HT1080 (cell line): ENCODE results near the gene SPACA4. TPM values are rescaled to one million over a fixed set of nuclear protein-coding genes. Genes with fewer than 3 reads are reported as not detected.
"Not testable (repeated sequence)": the region's sequence is repeated elsewhere in the genome, so short reads cannot be mapped to it uniquely, and the experiment has no call there.

Experiments used
- DNase-seq: peaks from one replicate; pipeline ENCODE4 v3.0.0-alpha.2; 2015; ENCODE audit warnings: low read depth
- total RNA-seq: library from RNA; depleted of rRNA; stranded (reverse); fragments of >200 nt; shearing (Covaris generic); gene quantifications from 2 replicates; pipeline ENCODE4 v1.2.3, GENCODE V29; 2014

The SPACA4 gene
- total RNA-seq, 1 experiment from 2014 or later: not detected

GRCh38 chr19:48618278-48618915, 11.9 kb downstream of the SPACA4 start:
- DNase-seq: no peak

- DNase-seq: peak; percentile 99
These were observed 12.6 kb downstream of the SPACA4 start, which contains the start of the genes RPL18 and SPHK2 for GRCh38 chr19:48618916-48619691. RPL18 (minus strand) TSS chr19:48619178; CDS start chr19:48619143, 35 bp downstream. SPHK2 (plus strand) TSS chr19:48619506; CDS start chr19:48620515, 1,009 bp downstream.

GRCh38 chr19:48619692-48620585, 13.4 kb downstream of the SPACA4 start:
- no peak for DNase-seq

GRCh38 chr19:48623556-48624066, 17.1 kb downstream of the SPACA4 start:
- no peak for DNase-seq

GRCh38 chr19:48624067-48624594, 17.6 kb downstream of the SPACA4 start:
- DNase-seq: peak; percentile 94

- no peak for DNase-seq
These were observed 18.5 kb downstream of the SPACA4 start for GRCh38 chr19:48624791-48625723.

GRCh38 chr19:48625891-48626327, 19.4 kb downstream of the SPACA4 start:
- no peak for DNase-seq

GRCh38 chr19:48627201-48627864, 20.8 kb downstream of the SPACA4 start:
- DNase-seq: peak; percentile 45

- no peak for DNase-seq
These were observed 21.3 kb downstream of the SPACA4 start for GRCh38 chr19:48627865-48628314.

GRCh38 chr19:48628486-48629296, 22.1 kb downstream of the SPACA4 start:
- no peak for DNase-seq

- DNase-seq: no peak
These were observed 22.7 kb downstream of the SPACA4 start for GRCh38 chr19:48629297-48629598.

- no peak for DNase-seq
These were observed 23.2 kb downstream of the SPACA4 start for GRCh38 chr19:48629599-48630295.

- DNase-seq: no peak
These were observed 23.9 kb downstream of the SPACA4 start for GRCh38 chr19:48630296-48631063.

GRCh38 chr19:48631225-48631624, 24.7 kb downstream of the SPACA4 start:
- no peak for DNase-seq

- not testable (repeated sequence) for DNase-seq
These were observed 25.7 kb downstream of the SPACA4 start for GRCh38 chr19:48632286-48632685.

GRCh38 chr19:48632692-48633147, 26.2 kb downstream of the SPACA4 start:
- DNase-seq: peak; percentile 84
